ENCODE data around the gene HEATR5B. TPM values are rescaled to one million over a fixed set of nuclear protein-coding genes. Genes with fewer than 3 reads are reported as not detected.

HEATR5B gene
- total and polyA plus RNA-seq, 9 of the 15 experiments (the other 6 are each of a cell fraction or from before 2014, with no cell fraction given), result 4.2 to 21.7 (median 12.2) TPM

DNA sequence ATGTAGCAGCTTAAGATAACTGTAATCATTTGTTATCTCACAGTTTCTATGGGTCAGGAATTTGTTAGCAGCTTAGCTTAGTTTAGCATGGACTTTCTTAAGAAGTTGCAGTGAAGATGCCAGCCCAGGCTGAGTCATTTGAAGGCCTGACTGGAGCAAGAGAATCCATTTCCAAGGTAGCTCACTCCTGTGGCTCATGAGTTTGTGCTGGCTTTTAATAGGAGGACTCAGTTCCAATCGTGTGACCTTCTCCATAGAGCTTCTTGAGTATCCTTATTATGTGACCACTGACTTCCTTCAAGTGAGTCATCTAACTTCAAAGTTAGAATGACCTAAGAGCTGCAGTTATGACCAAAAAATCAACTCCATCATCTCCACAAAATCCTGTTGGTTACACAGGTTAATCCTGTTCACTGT, 1.6 kb upstream of the HEATR5B start:
- H2AFZ ChIP-seq (ENCODE audit: low read depth, low read length), result no peak overlapping the region
- H3K9ac ChIP-seq (ENCODE audit: insufficient read depth in 1 of 2, low read depth in 2 of 2, low read length in 2 of 2), result peak overlapping the region; percentile 11 to 86; a peak in 3 of 4 replicates
- ChIA-PET CTCF (ENCODE audit: low intra/inter-chr PET ratio) (interaction anchor here (0.7 kb wide), 1 partner anchor 1891 kb away, joined by 3 read pairs; no protein-coding TSS in a partner anchor), POLR2A (interaction anchor here (1.1 to 1.6 kb wide), 2 partner anchors 15 to 54 kb away, joined by 4 read pairs; no protein-coding TSS in a partner anchor)
- no peaks in the 10 kb centered on the region for H3K9me3 ChIP-seq (replicated peaks; ENCODE audit: control insufficient read depth, insufficient read depth, low read depth, low read length)
- intact Hi-C loops (cut with micrococcal nuclease), result no loop called here
- peak overlapping the region; percentile 76; the same call in 1 of the 2 replicates for H3K4me3 ChIP-seq
- TF ChIP-seq, protein P1, sequence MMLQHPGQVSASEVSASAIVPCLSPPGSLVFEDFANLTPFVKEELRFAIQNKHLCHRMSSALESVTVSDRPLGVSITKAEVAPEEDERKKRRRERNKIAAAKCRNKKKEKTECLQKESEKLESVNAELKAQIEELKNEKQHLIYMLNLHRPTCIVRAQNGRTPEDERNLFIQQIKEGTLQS (IDR thresholded peaks at IDR 0.05), result peak; percentile 72
- TF ChIP-seq, protein P1 (CRISPR knock-in tag; conservative IDR thresholded peaks at IDR 0.05), result no peak
- TF ChIP-seq FOSL1 (tag; conservative IDR thresholded peaks at IDR 0.05), result peak; percentile 48; the same call in 1 of the 2 replicates
- TF ChIP-seq NFE2 (IDR thresholded peaks at IDR 0.05; ENCODE audit: low read depth), result 0 out of 2 replicates have a peak, but pooled peaks have one; percentile 11
- no peak for TF ChIP-seq SOX6 (IDR thresholded peaks at IDR 0.05)
- TF ChIP-seq JUND (IDR thresholded peaks at IDR 0.05; ENCODE audit: borderline replicate concordance, low read depth, low read length), result no peak
- 0 out of 3 replicates have a peak, but pooled peaks have one; percentile 26 for TF ChIP-seq JUND (tag; IDR thresholded peaks at IDR 0.05; ENCODE audit: borderline replicate concordance, low read depth, low read length)
- peak in 1 of 2 experiments; percentile 30; a peak in 1 of 3 replicates for TF ChIP-seq CBX3 (IDR thresholded peaks at IDR 0.05; ENCODE audit: borderline replicate concordance in 1 of 2, low read length in 2 of 2)
- no peak for TF ChIP-seq TRIM25 (IDR thresholded peaks at IDR 0.05; ENCODE audit: borderline replicate concordance)
- peak; percentile 41; the same call in 1 of the 2 replicates for TF ChIP-seq CREB1 (IDR thresholded peaks at IDR 0.05)
- no peak for TF ChIP-seq CREB1 (CRISPR knock-in tag; IDR thresholded peaks at IDR 0.05)
- 0 out of 2 replicates have a peak, but pooled peaks have one; percentile 39 for TF ChIP-seq HMBOX1 (IDR thresholded peaks at IDR 0.05)
- DNase-seq (ENCODE audit: extremely low read depth in 1 of 4, low spot score in 3 of 4) (peak in 2 of 4 experiments; percentile 24 to 55), ATAC-seq (no peak), FAIRE-seq (no peak)
- H3K36me3 ChIP-seq (ENCODE audit: control insufficient read depth, insufficient read depth, low read length), result peaks cover 58% of the 10 kb centered on the region
- H3K9me1 ChIP-seq (ENCODE audit: control insufficient read depth, insufficient read depth, low read length), result no peaks in the 10 kb centered on the region
- BruUV-seq (replicated peaks), result no TSS peak
- in situ Hi-C loops (cut with MboI), result no loop called here
- H4K20me1 ChIP-seq (replicated peaks; ENCODE audit: control insufficient read depth, insufficient read depth, low read length), result no peaks in the 10 kb centered on the region
- H3K79me2 ChIP-seq (ENCODE audit: control insufficient read depth, insufficient read depth, low read length), result peaks cover 41% of the 10 kb centered on the region
- 10% methylated on average over 1 of the region's 1 CpG for WGBS (ENCODE audit: insufficient coverage, low coverage, missing lambda C conversion rate)
- peak overlapping the region; percentile 100 for H3K4me2 ChIP-seq (ENCODE audit: insufficient read depth, low read length)
- H3K27ac ChIP-seq (ENCODE audit: extremely low read depth, low read depth, low read length), result peak overlapping the region; percentile 0; the same call in 1 of the 3 replicates
- no peaks in the 10 kb centered on the region for H3K27me3 ChIP-seq (ENCODE audit: control insufficient read depth in 2 of 2, insufficient read depth in 2 of 2, low read length in 2 of 2)
- H3K4me1 ChIP-seq (replicated peaks in 1 of 2; ENCODE audit: control insufficient read depth in 2 of 2, insufficient read depth in 2 of 2, low read length in 2 of 2), result peaks cover 5 to 11% of the 10 kb centered on the region in 2 experiments; a peak in 3 of 5 replicates
